ENCODE measurements around the gene API5. TPM values are rescaled to one million over a fixed set of nuclear protein-coding genes. Genes with fewer than 3 reads are reported as not detected.

API5 gene
- total and polyA plus RNA-seq, 10 of the 15 experiments (the other 5 are each of a cell fraction or from before 2014, with no cell fraction given): 52.0 to 193 (median 106) TPM

DNA sequence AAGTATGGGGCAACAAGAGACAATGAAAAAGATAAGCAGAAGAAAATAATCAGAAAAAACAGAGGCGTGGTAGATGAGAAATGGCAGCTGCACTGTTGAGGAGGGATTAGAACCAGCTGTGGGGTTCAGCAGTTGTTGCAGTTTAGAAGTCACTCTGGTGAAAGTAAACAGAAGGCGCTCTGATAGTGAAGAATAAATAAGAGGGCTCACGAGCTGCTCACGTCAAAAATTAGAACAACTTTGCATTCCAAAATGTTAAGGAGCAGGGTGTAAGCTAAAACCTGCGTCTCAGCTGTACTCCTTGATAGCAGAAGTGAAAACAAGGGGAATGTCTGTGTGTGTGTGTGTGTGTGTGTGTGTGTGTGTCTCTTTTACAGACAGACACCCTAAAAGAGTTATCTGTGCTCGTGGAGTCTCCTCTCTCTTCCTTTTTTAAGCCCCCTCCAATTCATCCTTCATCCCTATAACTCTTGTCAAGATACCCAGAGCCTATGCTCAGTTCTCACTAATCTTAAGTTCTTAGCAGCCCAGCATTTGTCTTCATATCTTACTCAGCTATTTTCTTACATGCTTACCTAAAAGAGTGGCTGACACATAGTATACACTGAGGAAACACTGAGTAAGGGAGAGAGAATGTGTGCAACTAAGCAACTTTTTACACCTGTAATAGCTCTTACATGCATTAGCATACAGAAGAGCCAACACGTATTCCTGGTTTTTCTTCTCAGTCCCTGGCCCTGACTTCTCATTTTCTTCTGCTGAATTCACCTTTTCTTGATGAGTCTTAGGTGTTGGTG, 55.8 kb downstream of the API5 start (continued):
- TF ChIP-seq FOXK2 (IDR thresholded peaks at IDR 0.05): no peak
- no peak for TF ChIP-seq ZNF217 (IDR thresholded peaks at IDR 0.05)
- TF ChIP-seq CREB1 (IDR thresholded peaks at IDR 0.05; ENCODE audit: low read depth): 0 out of 2 replicates have a peak, but pooled peaks have one; percentile 8
- TF ChIP-seq HDGF (IDR thresholded peaks at IDR 0.05): no peak
- no peak for TF ChIP-seq TCF12 (IDR thresholded peaks at IDR 0.05; ENCODE audit: low read depth, low read length)
- TF ChIP-seq CREM (IDR thresholded peaks at IDR 0.05; ENCODE audit: low read depth): 0 out of 2 replicates have a peak, but pooled peaks have one; percentile 23
- TF ChIP-seq FOXM1 (IDR thresholded peaks at IDR 0.05; ENCODE audit: low read depth, low read length): no peak
- no peak for TF ChIP-seq KAT2A (conservative IDR thresholded peaks at IDR 0.05; ENCODE audit: control insufficient read depth, low read depth, low read length)
- TF ChIP-seq KDM1A (IDR thresholded peaks at IDR 0.05; ENCODE audit: borderline replicate concordance): no peak
- TF ChIP-seq MYC (IDR thresholded peaks at IDR 0.05; ENCODE audit: insufficient read depth, insufficient read length, insufficient replicate concordance, low read length, severe bottlenecking): no peak
- no peak for TF ChIP-seq BCL11A (IDR thresholded peaks at IDR 0.05; ENCODE audit: low read depth, low read length)
- peak; percentile 44; the same call in 1 of the 2 replicates for TF ChIP-seq DPF2 (IDR thresholded peaks at IDR 0.05)
- peak; percentile 15; the same call in 1 of the 2 replicates for TF ChIP-seq MTA2 (IDR thresholded peaks at IDR 0.05; ENCODE audit: low read depth)
- TF ChIP-seq IKZF2 (IDR thresholded peaks at IDR 0.05): peak in 1 of 2 experiments; percentile 61; a peak in 2 of 4 replicates

DNA sequence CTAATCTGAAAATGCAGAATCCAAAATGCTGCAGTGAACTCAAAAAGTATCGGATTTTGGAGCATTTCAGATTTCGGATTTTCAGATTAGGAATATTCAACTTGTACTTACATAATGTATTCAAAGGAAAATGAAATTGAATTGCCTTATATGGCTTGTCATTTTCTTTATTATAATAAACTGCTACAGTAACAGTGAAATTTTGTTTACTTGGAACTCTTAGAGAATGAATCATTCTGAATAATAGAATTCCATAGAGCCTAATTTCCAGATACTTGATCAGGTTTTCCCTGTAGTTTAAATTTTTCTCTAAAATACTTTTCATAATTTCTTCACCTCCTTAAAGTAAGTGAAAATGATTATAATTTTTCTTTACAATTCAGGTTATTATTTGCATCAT, 64.3 kb downstream of the API5 start:
- in situ Hi-C loops (cut with MboI) (no loop called here), intact Hi-C loops (cut with micrococcal nuclease; ENCODE audit: unreplicated experiment) (no loop called here)
- ChIA-PET POLR2A (no interaction called here), SMC1A (ENCODE audit: uncharacterized antibody, unreplicated experiment) (interaction anchor here (0.6 kb wide), 1 partner anchor 1952 kb away, joined by 3 read pairs; no protein-coding TSS in a partner anchor), RAD21 (ENCODE audit: unreplicated experiment) (no interaction called here), CTCF (no interaction called here)
- Histone ChIP-seq H3K9me3 (replicated peaks; ENCODE audit: control insufficient read depth, insufficient read depth, low read length) (no peaks in the 10 kb centered on the region), H3K27me3 (replicated peaks in 1 of 2; ENCODE audit: control insufficient read depth in 2 of 2, insufficient read depth in 2 of 2, low read length in 1 of 2) (no peaks in the 10 kb centered on the region), H3K4me1 (ENCODE audit: control insufficient read depth, insufficient read depth, low read length) (no peaks in the 10 kb centered on the region), H3K4me2 (ENCODE audit: control insufficient read depth, insufficient read depth) (no peak overlapping the region), H4K20me1 (ENCODE audit: control insufficient read depth, insufficient read depth) (no peaks in the 10 kb centered on the region), H3K4me3 (no peak overlapping the region), H3K36me3 (ENCODE audit: control insufficient read depth in 2 of 2, insufficient read depth in 2 of 2, low read length in 1 of 2) (peaks cover 0 to 12% of the 10 kb centered on the region in 2 experiments; a peak in 2 of 4 replicates), H3K9ac (ENCODE audit: control insufficient read depth, insufficient read depth, low read length) (no peak overlapping the region), H3K27ac (ENCODE audit: control insufficient read depth, insufficient read depth) (no peak overlapping the region), H2AFZ (ENCODE audit: control insufficient read depth, low read depth, low read length) (no peak overlapping the region), H3K79me2 (ENCODE audit: control insufficient read depth, insufficient read depth, low read length) (peaks cover 5% of the 10 kb centered on the region)
- 98% methylated on average over 2 of the region's 2 CpGs for WGBS (ENCODE audit: insufficient coverage, insufficient replicate concordance, low lambda C conversion rate, missing lambda C conversion rate)
- no peak for DNase-seq (ENCODE audit: low read depth, low spot score)
- no TSS peak for BruUV-seq (replicated peaks)
- FAIRE-seq: no peak
- no peak for ATAC-seq
- TF ChIP-seq, protein P1, sequence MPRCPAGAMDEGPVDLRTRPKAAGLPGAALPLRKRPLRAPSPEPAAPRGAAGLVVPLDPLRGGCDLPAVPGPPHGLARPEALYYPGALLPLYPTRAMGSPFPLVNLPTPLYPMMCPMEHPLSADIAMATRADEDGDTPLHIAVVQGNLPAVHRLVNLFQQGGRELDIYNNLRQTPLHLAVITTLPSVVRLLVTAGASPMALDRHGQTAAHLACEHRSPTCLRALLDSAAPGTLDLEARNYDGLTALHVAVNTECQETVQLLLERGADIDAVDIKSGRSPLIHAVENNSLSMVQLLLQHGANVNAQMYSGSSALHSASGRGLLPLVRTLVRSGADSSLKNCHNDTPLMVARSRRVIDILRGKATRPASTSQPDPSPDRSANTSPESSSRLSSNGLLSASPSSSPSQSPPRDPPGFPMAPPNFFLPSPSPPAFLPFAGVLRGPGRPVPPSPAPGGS (IDR thresholded peaks at IDR 0.05; ENCODE audit: borderline replicate concordance, insufficient read depth, low read depth, low read length, poor library complexity, severe bottlenecking): no peak
- TF ChIP-seq IKZF2 (IDR thresholded peaks at IDR 0.05) (no peak), TCF3 (IDR thresholded peaks at IDR 0.05; ENCODE audit: borderline replicate concordance, insufficient read depth, low read depth, low read length) (no peak), STAT3 (IDR thresholded peaks at IDR 0.05; ENCODE audit: low read depth, low read length) (no peak), JUND (IDR thresholded peaks at IDR 0.05; ENCODE audit: low read depth, low read length) (no peak), TARDBP (IDR thresholded peaks at IDR 0.05; ENCODE audit: borderline replicate concordance) (no peak), RB1 (IDR thresholded peaks at IDR 0.05; ENCODE audit: borderline replicate concordance) (no peak), SIN3A (IDR thresholded peaks at IDR 0.05; ENCODE audit: low read depth, low read length) (no peak)
- TF ChIP-seq, protein P2, sequence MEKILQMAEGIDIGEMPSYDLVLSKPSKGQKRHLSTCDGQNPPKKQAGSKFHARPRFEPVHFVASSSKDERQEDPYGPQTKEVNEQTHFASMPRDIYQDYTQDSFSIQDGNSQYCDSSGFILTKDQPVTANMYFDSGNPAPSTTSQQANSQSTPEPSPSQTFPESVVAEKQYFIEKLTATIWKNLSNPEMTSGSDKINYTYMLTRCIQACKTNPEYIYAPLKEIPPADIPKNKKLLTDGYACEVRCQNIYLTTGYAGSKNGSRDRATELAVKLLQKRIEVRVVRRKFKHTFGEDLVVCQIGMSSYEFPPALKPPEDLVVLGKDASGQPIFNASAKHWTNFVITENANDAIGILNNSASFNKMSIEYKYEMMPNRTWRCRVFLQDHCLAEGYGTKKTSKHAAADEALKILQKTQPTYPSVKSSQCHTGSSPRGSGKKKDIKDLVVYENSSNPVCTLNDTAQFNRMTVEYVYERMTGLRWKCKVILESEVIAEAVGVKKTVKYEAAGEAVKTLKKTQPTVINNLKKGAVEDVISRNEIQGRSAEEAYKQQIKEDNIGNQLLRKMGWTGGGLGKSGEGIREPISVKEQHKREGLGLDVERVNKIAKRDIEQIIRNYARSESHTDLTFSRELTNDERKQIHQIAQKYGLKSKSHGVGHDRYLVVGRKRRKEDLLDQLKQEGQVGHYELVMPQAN (conservative IDR thresholded peaks at IDR 0.05): no peak
